ENCODE measurements around the gene SPATA33. TPM values are rescaled to one million over a fixed set of nuclear protein-coding genes. Genes with fewer than 3 reads are reported as not detected.

Gene SPATA33
- total RNA-seq, result 5.0 TPM in 2 replicates

DNA sequence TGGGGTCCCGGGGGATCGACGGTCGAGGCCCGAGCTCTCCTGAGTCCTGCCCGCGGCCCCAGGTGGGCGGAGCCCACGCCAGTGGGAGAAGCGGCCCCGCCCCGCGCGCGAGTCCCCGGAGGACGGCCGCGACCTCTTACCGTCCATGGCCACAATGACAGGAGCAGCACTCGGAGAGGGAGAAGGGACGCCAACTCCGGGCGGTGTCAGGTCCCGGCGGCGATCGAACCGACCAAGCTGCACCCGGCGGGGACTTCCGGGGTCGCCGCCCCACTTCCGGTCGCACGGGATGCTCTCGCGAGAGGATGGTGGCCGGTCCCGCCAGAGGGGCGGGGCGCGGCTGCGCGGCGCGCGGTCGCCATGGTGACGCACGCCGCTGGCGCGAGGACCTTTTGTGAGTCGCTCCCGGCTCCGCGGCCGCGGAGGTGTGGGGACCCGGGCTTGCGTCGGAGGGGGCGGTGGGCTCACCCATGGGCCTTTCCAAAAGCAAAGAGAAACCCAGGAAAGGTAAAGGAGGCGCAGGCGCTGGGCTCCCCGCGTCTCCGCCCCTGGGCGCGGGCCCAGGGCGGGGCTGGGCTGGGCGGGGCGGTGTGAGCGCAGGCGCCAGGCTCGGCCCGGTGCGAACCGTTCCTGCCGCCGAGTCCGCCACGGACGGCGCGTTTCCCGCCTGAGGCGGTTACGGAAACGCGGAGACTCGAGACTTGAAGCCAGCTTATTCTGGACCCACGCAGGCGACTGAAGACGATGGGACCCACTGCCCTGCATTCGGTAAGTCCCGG, at the start of gene SPATA33, which contains the start of gene CHMP1A:
TSS of gene SPATA33 (plus strand) at position 395 of the 779 bp plus-strand sequence. CDS start at position 471, 76 bp downstream.
TSS of gene CHMP1A (minus strand) at position 267 of the 779 bp plus-strand sequence. CDS start at position 147, 120 bp downstream.

DNA sequence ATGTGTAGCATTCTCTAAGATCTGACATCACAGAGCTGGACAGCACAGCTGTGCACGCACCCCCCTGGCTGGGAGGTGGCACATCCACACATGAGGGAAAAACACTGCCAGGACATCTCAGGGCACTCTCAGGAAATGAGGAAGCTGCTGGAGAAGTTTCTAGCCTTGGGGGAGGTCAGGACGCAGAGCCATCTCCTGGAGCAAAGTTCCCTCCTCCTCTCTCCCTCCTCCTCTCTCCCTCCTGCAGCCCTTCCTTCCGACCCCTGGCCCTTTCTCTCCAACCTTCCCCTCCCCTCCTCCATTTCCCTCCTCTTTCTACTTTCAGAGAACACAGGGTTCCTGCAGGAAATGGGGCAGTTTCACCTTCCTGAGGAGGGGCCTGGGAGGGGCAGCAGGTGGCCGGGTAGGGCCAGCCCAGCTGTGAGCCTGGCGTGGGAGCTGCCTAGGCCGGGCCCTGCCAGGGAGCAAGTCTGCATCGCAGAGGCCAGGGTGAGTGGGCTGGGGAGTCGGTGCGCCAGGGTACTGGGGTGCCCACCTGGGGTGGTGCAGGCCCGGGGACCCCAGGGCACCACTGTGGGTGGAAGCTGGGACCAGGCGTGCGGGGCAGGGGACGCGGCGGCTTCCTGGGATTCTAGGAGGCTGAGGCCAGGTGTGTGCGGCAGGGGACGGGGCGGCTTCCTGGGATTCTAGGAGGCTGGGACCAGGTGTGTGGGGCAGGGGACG, 44.2 kb upstream of the SPATA33 start, which contains the start of gene DPEP1:
TSS of gene DPEP1 (plus strand) at position 412 of the 723 bp plus-strand sequence. CDS start 16,769 bp downstream, outside the sequence.

DNA sequence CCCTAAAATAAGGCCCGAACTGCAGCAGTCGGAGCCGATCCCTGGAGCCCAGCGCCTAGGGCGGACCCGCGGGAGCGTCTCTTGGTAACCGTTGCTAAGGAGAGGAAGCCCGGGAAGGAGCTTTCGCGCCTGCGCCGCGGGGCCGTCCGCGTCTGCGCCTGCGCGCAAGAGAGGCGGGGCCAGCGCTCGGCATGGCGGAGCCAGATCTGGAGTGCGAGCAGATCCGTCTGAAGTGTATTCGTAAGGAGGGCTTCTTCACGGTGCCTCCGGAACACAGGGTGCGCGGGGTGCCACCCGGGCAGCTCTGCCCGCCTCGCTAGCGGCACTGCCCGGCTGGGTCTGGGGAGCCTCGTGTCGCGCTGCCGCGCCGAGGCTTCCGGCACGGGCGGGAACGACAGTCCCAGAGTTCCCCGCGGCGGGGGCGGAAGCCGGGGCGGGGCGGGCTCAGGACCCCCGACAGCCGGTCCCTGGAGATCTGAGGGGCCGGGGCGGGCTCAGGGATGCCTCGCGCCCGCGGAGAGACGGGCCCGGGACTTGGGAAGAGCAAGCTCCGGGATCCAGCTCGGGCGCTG, 29.0 kb downstream of the SPATA33 start, which contains the start of gene CDK10:
TSS of gene CDK10 (plus strand) at position 170 of the 572 bp plus-strand sequence. CDS start at position 192, 22 bp downstream.

DNA sequence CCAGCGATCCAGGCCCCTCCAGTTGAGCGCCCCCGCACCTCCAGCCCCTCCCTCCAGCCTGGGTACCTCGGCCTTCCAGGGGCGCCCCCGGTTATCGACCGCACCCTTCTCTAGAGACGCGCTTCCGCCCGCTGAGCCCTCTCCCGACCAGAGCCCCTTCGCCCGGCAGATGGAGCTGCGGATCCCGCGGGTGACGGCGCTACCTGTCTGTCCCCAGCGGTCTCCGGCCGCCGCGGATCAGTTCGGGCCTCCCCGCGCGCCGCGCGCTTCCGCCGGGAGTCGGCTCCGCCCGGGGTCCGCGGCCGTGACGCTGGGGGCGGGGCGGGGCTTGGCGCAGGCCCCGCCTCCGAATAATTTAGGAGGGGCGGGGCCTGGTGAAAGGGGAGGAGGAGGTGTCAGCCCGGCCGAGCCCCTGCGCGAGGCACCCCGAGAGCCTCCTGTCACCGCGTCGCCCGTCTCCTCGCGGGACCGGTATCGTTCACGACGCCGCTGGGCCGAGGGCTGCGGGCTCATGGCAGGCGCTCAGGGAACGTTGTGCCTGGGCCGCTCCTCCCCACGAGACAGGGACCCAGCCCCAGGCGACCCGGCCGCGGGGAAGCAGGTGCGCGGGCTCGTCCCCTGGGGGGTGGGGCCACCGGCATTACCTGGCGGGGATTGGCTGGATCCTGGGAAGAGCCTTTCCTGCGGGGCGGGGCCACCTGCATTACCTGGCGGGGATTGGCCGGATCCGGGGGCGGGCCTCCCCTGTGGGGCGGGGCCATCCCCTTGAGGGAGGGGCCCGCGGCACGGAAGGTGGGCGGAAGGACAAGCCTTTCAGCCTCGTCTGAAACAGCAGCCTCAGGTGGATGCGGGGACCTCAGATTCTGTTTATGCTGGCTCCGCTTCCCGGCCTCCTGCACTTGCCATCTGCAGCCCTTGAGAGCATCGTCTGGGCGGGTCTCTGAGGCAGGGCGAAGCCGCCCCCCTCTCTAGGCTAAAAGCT, 44.1 kb downstream of the SPATA33 start, which contains the start of gene SPATA2L:
TSS of gene SPATA2L (minus strand) at position 281 of the 982 bp plus-strand sequence. CDS start 473 bp downstream, outside the sequence.

Other genes starting within 250 kb of the SPATA33 start
- 68.9 and 105 TPM in 2 replicates for gene ANKRD11, start 167.3 kb upstream of the SPATA33 start, total RNA-seq
- gene SPG7, start 149.4 kb upstream of the SPATA33 start, total RNA-seq, result 120 and 140 TPM in 2 replicates
- 1,126 and 2,057 TPM in 2 replicates for gene RPL13, start 97.2 kb upstream of the SPATA33 start, total RNA-seq
- 14.8 and 27.5 TPM in 2 replicates for gene CPNE7, start 82.1 kb upstream of the SPATA33 start, total RNA-seq
- gene DPEP1, start 44.2 kb upstream of the SPATA33 start, total RNA-seq, result 0.23 and 0.30 TPM in 2 replicates
- gene CHMP1A, start 128 bp upstream of the SPATA33 start, total RNA-seq, result 71.3 and 87.6 TPM in 2 replicates
- gene CDK10, start 28.9 kb downstream of the SPATA33 start, total RNA-seq, result 49.9 and 54.5 TPM in 2 replicates
- 9.5 and 16.9 TPM in 2 replicates for gene SPATA2L, start 43.9 kb downstream of the SPATA33 start, total RNA-seq
- gene VPS9D1, start 63.1 kb downstream of the SPATA33 start, total RNA-seq, result 7.4 and 9.1 TPM in 2 replicates
- 9.5 and 18.5 TPM in 2 replicates for gene ZNF276, start 63.7 kb downstream of the SPATA33 start, total RNA-seq
- 1.8 and 9.5 TPM in 2 replicates for gene FANCA, start 158.8 kb downstream of the SPATA33 start, total RNA-seq
- 0.30 and 1.4 TPM in 2 replicates for gene SPIRE2, start 170.6 kb downstream of the SPATA33 start, total RNA-seq
- 146 and 165 TPM in 2 replicates for gene TCF25, start 215.8 kb downstream of the SPATA33 start, total RNA-seq

Data from smooth muscle cell of the umbilical artery (primary cell).